HL-60 (cell line): Measurements from ENCODE around the gene ABCA8.

Experiments used
- POLR2AphosphoS5 ChIP-seq: IDR thresholded peaks from 2 replicates; pipeline ENCODE4 v1.6.1; 2012; ENCODE audit warnings: low read depth
- SPI1 ChIP-seq: IDR thresholded peaks from 2 replicates; pipeline ENCODE4 v1.6.1; 2012; ENCODE audit warnings: low read depth, mild to moderate bottlenecking, borderline replicate concordance
- TF ChIP-seq, protein P1 (sequence below): IDR thresholded peaks from one replicate; pipeline ENCODE4 v1.5.1; 2011; ENCODE audit warnings: low read length, control low read depth, inconsistent platforms; ENCODE audit not compliant: insufficient read depth
- TF ChIP-seq, protein P2 (sequence below): IDR thresholded peaks from 2 replicates; pipeline ENCODE4 v1.6.1; 2012; ENCODE audit warnings: low read depth; ENCODE audit not compliant: insufficient replicate concordance

DNA sequence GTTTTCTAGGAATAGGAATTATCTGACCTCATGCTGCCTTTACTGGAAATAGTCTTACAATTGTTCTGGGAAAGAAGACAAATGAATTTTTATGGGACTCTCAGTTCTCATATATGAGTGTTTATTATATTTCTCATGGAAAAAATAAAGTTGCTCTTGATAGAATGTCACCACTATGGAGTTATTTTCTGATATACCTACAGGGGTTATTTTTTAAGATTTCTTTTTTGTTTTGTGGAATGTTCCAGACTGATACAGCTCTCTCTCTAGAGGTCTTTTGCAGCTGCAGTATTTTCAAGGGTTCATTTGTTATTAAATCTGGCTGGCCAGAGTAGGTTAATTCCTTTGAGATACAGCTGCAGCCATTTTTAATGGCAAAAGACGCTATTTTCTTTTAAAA, 100.7 kb downstream of the ABCA8 start:
- TF ChIP-seq, protein P1, sequence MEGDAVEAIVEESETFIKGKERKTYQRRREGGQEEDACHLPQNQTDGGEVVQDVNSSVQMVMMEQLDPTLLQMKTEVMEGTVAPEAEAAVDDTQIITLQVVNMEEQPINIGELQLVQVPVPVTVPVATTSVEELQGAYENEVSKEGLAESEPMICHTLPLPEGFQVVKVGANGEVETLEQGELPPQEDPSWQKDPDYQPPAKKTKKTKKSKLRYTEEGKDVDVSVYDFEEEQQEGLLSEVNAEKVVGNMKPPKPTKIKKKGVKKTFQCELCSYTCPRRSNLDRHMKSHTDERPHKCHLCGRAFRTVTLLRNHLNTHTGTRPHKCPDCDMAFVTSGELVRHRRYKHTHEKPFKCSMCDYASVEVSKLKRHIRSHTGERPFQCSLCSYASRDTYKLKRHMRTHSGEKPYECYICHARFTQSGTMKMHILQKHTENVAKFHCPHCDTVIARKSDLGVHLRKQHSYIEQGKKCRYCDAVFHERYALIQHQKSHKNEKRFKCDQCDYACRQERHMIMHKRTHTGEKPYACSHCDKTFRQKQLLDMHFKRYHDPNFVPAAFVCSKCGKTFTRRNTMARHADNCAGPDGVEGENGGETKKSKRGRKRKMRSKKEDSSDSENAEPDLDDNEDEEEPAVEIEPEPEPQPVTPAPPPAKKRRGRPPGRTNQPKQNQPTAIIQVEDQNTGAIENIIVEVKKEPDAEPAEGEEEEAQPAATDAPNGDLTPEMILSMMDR = no peak
- TF ChIP-seq SPI1 = no peak
- TF ChIP-seq POLR2AphosphoS5 = no peak
- TF ChIP-seq, protein P2, sequence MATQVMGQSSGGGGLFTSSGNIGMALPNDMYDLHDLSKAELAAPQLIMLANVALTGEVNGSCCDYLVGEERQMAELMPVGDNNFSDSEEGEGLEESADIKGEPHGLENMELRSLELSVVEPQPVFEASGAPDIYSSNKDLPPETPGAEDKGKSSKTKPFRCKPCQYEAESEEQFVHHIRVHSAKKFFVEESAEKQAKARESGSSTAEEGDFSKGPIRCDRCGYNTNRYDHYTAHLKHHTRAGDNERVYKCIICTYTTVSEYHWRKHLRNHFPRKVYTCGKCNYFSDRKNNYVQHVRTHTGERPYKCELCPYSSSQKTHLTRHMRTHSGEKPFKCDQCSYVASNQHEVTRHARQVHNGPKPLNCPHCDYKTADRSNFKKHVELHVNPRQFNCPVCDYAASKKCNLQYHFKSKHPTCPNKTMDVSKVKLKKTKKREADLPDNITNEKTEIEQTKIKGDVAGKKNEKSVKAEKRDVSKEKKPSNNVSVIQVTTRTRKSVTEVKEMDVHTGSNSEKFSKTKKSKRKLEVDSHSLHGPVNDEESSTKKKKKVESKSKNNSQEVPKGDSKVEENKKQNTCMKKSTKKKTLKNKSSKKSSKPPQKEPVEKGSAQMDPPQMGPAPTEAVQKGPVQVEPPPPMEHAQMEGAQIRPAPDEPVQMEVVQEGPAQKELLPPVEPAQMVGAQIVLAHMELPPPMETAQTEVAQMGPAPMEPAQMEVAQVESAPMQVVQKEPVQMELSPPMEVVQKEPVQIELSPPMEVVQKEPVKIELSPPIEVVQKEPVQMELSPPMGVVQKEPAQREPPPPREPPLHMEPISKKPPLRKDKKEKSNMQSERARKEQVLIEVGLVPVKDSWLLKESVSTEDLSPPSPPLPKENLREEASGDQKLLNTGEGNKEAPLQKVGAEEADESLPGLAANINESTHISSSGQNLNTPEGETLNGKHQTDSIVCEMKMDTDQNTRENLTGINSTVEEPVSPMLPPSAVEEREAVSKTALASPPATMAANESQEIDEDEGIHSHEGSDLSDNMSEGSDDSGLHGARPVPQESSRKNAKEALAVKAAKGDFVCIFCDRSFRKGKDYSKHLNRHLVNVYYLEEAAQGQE = no peak
